ENCODE data around the gene PNRC2.

Gene PNRC2

GRCh38 chr1:24009406-24009805, 49.8 kb downstream of the PNRC2 start (continued):
- TF ChIP-seq ZNF24 (tag by site-specific recombination; IDR thresholded peaks at IDR 0.05) (no peak), ZBTB21 (tag by site-specific recombination; IDR thresholded peaks at IDR 0.05) (no peak), ZNF585B (tag by site-specific recombination; IDR thresholded peaks at IDR 0.05) (no peak), ZNF423 (tag by site-specific recombination; IDR thresholded peaks at IDR 0.05) (no peak), SCRT1 (tag by site-specific recombination; IDR thresholded peaks at IDR 0.05; ENCODE audit: borderline replicate concordance) (peak; percentile 49; the same call in 1 of the 2 replicates), ZNF146 (tag by site-specific recombination; IDR thresholded peaks at IDR 0.05) (no peak), ZNF548 (tag by site-specific recombination; IDR thresholded peaks at IDR 0.05) (no peak), KLF7 (tag by site-specific recombination; IDR thresholded peaks at IDR 0.05; ENCODE audit: borderline replicate concordance) (no peak), ZBTB44 (tag by site-specific recombination; IDR thresholded peaks at IDR 0.05) (no peak), ZNF596 (tag by site-specific recombination; IDR thresholded peaks at IDR 0.05) (no peak), OVOL3 (tag by site-specific recombination; IDR thresholded peaks at IDR 0.05) (no peak), ZNF10 (tag by site-specific recombination; IDR thresholded peaks at IDR 0.05) (no peak), ZNF26 (tag by site-specific recombination; IDR thresholded peaks at IDR 0.05) (no peak), ZEB2 (tag by site-specific recombination; IDR thresholded peaks at IDR 0.05) (peak; percentile 71), ZNF707 (tag by site-specific recombination; IDR thresholded peaks at IDR 0.05) (no peak), GLIS2 (tag by site-specific recombination; IDR thresholded peaks at IDR 0.05) (no peak), RBAK (tag by site-specific recombination; IDR thresholded peaks at IDR 0.05) (no peak), PRDM4 (tag by site-specific recombination; IDR thresholded peaks at IDR 0.05) (no peak), GLIS1 (tag by site-specific recombination; IDR thresholded peaks at IDR 0.05) (no peak), ZNF404 (tag by site-specific recombination; IDR thresholded peaks at IDR 0.05) (no peak), ZNF561 (tag by site-specific recombination; IDR thresholded peaks at IDR 0.05; ENCODE audit: borderline replicate concordance) (no peak), ZNF112 (tag by site-specific recombination; IDR thresholded peaks at IDR 0.05) (no peak), ZNF280D (tag by site-specific recombination; IDR thresholded peaks at IDR 0.05) (no peak), ZBTB8A (tag by site-specific recombination; IDR thresholded peaks at IDR 0.05) (no peak), YY2 (tag by site-specific recombination; IDR thresholded peaks at IDR 0.05) (no peak), BCL6B (tag by site-specific recombination; IDR thresholded peaks at IDR 0.05) (no peak), KLF10 (tag by site-specific recombination; IDR thresholded peaks at IDR 0.05) (peak; percentile 49)
- TF ChIP-seq, protein P1, sequence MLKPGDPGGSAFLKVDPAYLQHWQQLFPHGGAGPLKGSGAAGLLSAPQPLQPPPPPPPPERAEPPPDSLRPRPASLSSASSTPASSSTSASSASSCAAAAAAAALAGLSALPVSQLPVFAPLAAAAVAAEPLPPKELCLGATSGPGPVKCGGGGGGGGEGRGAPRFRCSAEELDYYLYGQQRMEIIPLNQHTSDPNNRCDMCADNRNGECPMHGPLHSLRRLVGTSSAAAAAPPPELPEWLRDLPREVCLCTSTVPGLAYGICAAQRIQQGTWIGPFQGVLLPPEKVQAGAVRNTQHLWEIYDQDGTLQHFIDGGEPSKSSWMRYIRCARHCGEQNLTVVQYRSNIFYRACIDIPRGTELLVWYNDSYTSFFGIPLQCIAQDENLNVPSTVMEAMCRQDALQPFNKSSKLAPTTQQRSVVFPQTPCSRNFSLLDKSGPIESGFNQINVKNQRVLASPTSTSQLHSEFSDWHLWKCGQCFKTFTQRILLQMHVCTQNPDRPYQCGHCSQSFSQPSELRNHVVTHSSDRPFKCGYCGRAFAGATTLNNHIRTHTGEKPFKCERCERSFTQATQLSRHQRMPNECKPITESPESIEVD (tag by site-specific recombination; IDR thresholded peaks at IDR 0.05) = no peak
- TF ChIP-seq, protein P2, sequence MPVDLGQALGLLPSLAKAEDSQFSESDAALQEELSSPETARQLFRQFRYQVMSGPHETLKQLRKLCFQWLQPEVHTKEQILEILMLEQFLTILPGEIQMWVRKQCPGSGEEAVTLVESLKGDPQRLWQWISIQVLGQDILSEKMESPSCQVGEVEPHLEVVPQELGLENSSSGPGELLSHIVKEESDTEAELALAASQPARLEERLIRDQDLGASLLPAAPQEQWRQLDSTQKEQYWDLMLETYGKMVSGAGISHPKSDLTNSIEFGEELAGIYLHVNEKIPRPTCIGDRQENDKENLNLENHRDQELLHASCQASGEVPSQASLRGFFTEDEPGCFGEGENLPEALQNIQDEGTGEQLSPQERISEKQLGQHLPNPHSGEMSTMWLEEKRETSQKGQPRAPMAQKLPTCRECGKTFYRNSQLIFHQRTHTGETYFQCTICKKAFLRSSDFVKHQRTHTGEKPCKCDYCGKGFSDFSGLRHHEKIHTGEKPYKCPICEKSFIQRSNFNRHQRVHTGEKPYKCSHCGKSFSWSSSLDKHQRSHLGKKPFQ (tag by site-specific recombination; IDR thresholded peaks at IDR 0.05) = no peak
